CD4-positive, alpha-beta T cell treated with Interleukin-17A for 4 hours (primary cell): ENCODE measurements around the gene NAT9.

Source experiments
- DNase-seq: peaks from one replicate; pipeline ENCODE4 v3.0.0-alpha.2; 2020; ENCODE audit warnings: mixed read lengths

The NAT9 gene

GRCh38 chr17:74722782-74723181 is 53.4 kb downstream of the NAT9 start:
- no peak for DNase-seq
